ENCODE measurements around the gene APCDD1L. TPM values are rescaled to one million over a fixed set of nuclear protein-coding genes. Genes with fewer than 3 reads are reported as not detected.

Gene APCDD1L
- total RNA-seq, 4 donors from 2014 or later: 0.33 to 1.7 (median 1.1) TPM

GRCh38 chr20:58471193-58472164 is 43.7 kb downstream of the APCDD1L start:
- no peaks in the 10 kb centered on the region for H3K27me3 ChIP-seq
- TF ChIP-seq EP300 (IDR thresholded peaks at IDR 0.05) (no peak), POLR2AphosphoS5 (IDR thresholded peaks at IDR 0.05) (peak in 1 of 2 donors; percentile 35)
- H3K27ac ChIP-seq (replicated peaks in 1 of 4): peak overlapping the region in 2 of 4 donors; percentile 18 to 42
- H3K36me3 ChIP-seq: no peaks in the 10 kb centered on the region
- intact Hi-C loops (cut with DNase I): no loop called here
- WGBS: 77% methylated on average over 17 of the region's 26 CpGs
- no peak for DNase-seq (ENCODE audit: extremely low spot score)
- no peaks in the 10 kb centered on the region for H3K9me3 ChIP-seq
- H3K4me3 ChIP-seq: no peak overlapping the region
- H3K4me1 ChIP-seq: peaks cover 0 to 20% (median 12%) of the 10 kb centered on the region in 4 donors

GRCh38 chr20:58470336-58471192 is 44.6 kb downstream of the APCDD1L start:
- intact Hi-C loops (cut with DNase I): no loop called here
- TF ChIP-seq POLR2AphosphoS5 (IDR thresholded peaks at IDR 0.05): no peak
- TF ChIP-seq POLR2A (IDR thresholded peaks at IDR 0.05; ENCODE audit: low read depth): no peak
- TF ChIP-seq EP300 (IDR thresholded peaks at IDR 0.05): no peak
- TF ChIP-seq, protein P1, sequence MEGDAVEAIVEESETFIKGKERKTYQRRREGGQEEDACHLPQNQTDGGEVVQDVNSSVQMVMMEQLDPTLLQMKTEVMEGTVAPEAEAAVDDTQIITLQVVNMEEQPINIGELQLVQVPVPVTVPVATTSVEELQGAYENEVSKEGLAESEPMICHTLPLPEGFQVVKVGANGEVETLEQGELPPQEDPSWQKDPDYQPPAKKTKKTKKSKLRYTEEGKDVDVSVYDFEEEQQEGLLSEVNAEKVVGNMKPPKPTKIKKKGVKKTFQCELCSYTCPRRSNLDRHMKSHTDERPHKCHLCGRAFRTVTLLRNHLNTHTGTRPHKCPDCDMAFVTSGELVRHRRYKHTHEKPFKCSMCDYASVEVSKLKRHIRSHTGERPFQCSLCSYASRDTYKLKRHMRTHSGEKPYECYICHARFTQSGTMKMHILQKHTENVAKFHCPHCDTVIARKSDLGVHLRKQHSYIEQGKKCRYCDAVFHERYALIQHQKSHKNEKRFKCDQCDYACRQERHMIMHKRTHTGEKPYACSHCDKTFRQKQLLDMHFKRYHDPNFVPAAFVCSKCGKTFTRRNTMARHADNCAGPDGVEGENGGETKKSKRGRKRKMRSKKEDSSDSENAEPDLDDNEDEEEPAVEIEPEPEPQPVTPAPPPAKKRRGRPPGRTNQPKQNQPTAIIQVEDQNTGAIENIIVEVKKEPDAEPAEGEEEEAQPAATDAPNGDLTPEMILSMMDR (IDR thresholded peaks at IDR 0.05): no peak
- H3K4me3 ChIP-seq: no peak overlapping the region
- no peaks in the 10 kb centered on the region for H3K9me3 ChIP-seq
- 97% methylated on average over 14 of the region's 19 CpGs for WGBS
- peak overlapping the region in 1 of 4 donors; percentile 42 for H3K27ac ChIP-seq (replicated peaks in 1 of 4)
- no peaks in the 10 kb centered on the region for H3K27me3 ChIP-seq
- H3K36me3 ChIP-seq: no peaks in the 10 kb centered on the region
- H3K4me1 ChIP-seq: peaks cover 0 to 20% (median 12%) of the 10 kb centered on the region in 4 donors
- no peak for DNase-seq (ENCODE audit: extremely low spot score)

GRCh38 chr20:58469616-58470015 is 45.6 kb downstream of the APCDD1L start:
- no peaks in the 10 kb centered on the region for H3K27me3 ChIP-seq
- H3K36me3 ChIP-seq: no peaks in the 10 kb centered on the region
- H3K27ac ChIP-seq (replicated peaks in 1 of 4): no peak overlapping the region
- no peak overlapping the region for H3K4me3 ChIP-seq
- no peak for TF ChIP-seq EP300 (IDR thresholded peaks at IDR 0.05)
- TF ChIP-seq POLR2A (IDR thresholded peaks at IDR 0.05; ENCODE audit: low read depth): no peak
- TF ChIP-seq, protein P1 (IDR thresholded peaks at IDR 0.05): no peak
- TF ChIP-seq POLR2AphosphoS5 (IDR thresholded peaks at IDR 0.05): no peak
- no peaks in the 10 kb centered on the region for H3K9me3 ChIP-seq
- 89% methylated on average over 7 of the region's 12 CpGs for WGBS
- intact Hi-C loops (cut with DNase I): no loop called here
- no peak for DNase-seq (ENCODE audit: extremely low spot score)
- peaks cover 0 to 20% (median 12%) of the 10 kb centered on the region in 4 donors for H3K4me1 ChIP-seq

GRCh38 chr20:58467572-58468527 is 47.3 kb downstream of the APCDD1L start:
- Histone ChIP-seq H3K36me3 (no peaks in the 10 kb centered on the region), H3K27me3 (no peaks in the 10 kb centered on the region), H3K4me3 (no peak overlapping the region), H3K27ac (replicated peaks in 1 of 4) (no peak overlapping the region), H3K9me3 (no peaks in the 10 kb centered on the region), H3K4me1 (peaks cover 0 to 20% (median 12%) of the 10 kb centered on the region in 4 donors)
- intact Hi-C loops (cut with DNase I): no loop called here
- TF ChIP-seq POLR2AphosphoS5 (IDR thresholded peaks at IDR 0.05): no peak
- TF ChIP-seq EP300 (IDR thresholded peaks at IDR 0.05): no peak
- no peak for TF ChIP-seq POLR2A (IDR thresholded peaks at IDR 0.05; ENCODE audit: low read depth)
- TF ChIP-seq, protein P1 (IDR thresholded peaks at IDR 0.05): no peak
- DNase-seq (ENCODE audit: extremely low spot score): no peak
- 78% methylated on average over 27 of the region's 28 CpGs for WGBS
